Activated T-cell treated with anti-CD3 and anti-CD28 coated beads, Interleukin-2, amount 50 U/mL, for 24 hours (primary cell): Measurements from ENCODE around the gene TJP1.
"Not testable (repeated sequence)": the region's sequence is repeated elsewhere in the genome, so short reads cannot be mapped to it uniquely, and the experiment has no call there.

Source experiments
- DNase-seq: peaks from one replicate; pipeline ENCODE4 v3.0.0-alpha.2; 2020
- H3K27ac Mint-ChIP-seq: 2 replicates; pipeline ENCODE4 v1.8.0; 2020; ENCODE audit warnings: mild to moderate bottlenecking, mixed read lengths
- H3K27me3 Mint-ChIP-seq: 2 replicates; pipeline ENCODE4 v1.8.0; 2020; ENCODE audit warnings: mixed read lengths
- H3K36me3 Mint-ChIP-seq: 2 replicates; pipeline ENCODE4 v1.8.0; 2020; ENCODE audit warnings: low read depth, mixed read lengths
- H3K4me1 Mint-ChIP-seq: 2 replicates; pipeline ENCODE4 v1.8.0; 2020; ENCODE audit warnings: low read depth, mixed read lengths
- H3K4me3 Mint-ChIP-seq: 2 replicates; pipeline ENCODE4 v1.8.0; 2020; ENCODE audit warnings: mild to moderate bottlenecking, moderate library complexity, mixed read lengths
- H3K9me3 Mint-ChIP-seq: 2 replicates; pipeline ENCODE4 v1.8.0; 2020; ENCODE audit warnings: mixed read lengths

Gene TJP1

GRCh38 chr15:29674661-29675533 is 147.4 kb downstream of the TJP1 start:
- no peak for DNase-seq

GRCh38 chr15:29672923-29673809 is 149.1 kb downstream of the TJP1 start:
- no peak overlapping the region for H3K27ac Mint-ChIP-seq
- H3K4me3 Mint-ChIP-seq, result no peak overlapping the region
- peaks cover 56% of the 10 kb centered on the region for H3K27me3 Mint-ChIP-seq
- no peak for DNase-seq
- H3K36me3 Mint-ChIP-seq, result no peaks in the 10 kb centered on the region
- H3K4me1 Mint-ChIP-seq, result no peaks in the 10 kb centered on the region
- no peaks in the 10 kb centered on the region for H3K9me3 Mint-ChIP-seq

More at GRCh38 chr15:29674661-29675533, 147.4 kb downstream of the TJP1 start:
- Mint-ChIP-seq H3K4me1 (no peaks in the 10 kb centered on the region), H3K27me3 (peaks cover 56% of the 10 kb centered on the region), H3K36me3 (no peaks in the 10 kb centered on the region), H3K4me3 (no peak overlapping the region), H3K27ac (no peak overlapping the region), H3K9me3 (no peaks in the 10 kb centered on the region)

- H3K4me1 Mint-ChIP-seq, result no peaks in the 10 kb centered on the region
- peaks cover 54% of the 10 kb centered on the region for H3K27me3 Mint-ChIP-seq
- no peaks in the 10 kb centered on the region for H3K36me3 Mint-ChIP-seq
- H3K4me3 Mint-ChIP-seq, result no peak overlapping the region
- H3K9me3 Mint-ChIP-seq, result no peaks in the 10 kb centered on the region
- H3K27ac Mint-ChIP-seq, result no peak overlapping the region
- no peak for DNase-seq
These were observed 149.8 kb downstream of the TJP1 start for GRCh38 chr15:29672446-29672845.

GRCh38 chr15:29672046-29672445 is 150.2 kb downstream of the TJP1 start:
- not testable (repeated sequence) for H3K4me3 Mint-ChIP-seq, DNase-seq, H3K4me1 Mint-ChIP-seq, H3K27ac Mint-ChIP-seq, H3K9me3 Mint-ChIP-seq, H3K36me3 Mint-ChIP-seq
- H3K27me3 Mint-ChIP-seq, result peaks cover 50% of the 10 kb centered on the region

GRCh38 chr15:29670998-29671981 is 151.0 kb downstream of the TJP1 start:
- H3K27ac Mint-ChIP-seq, result no peak overlapping the region
- H3K27me3 Mint-ChIP-seq, result peaks cover 49% of the 10 kb centered on the region
- DNase-seq, result no peak
- H3K4me1 Mint-ChIP-seq, result no peaks in the 10 kb centered on the region
- no peaks in the 10 kb centered on the region for H3K9me3 Mint-ChIP-seq
- H3K4me3 Mint-ChIP-seq, result no peak overlapping the region
- H3K36me3 Mint-ChIP-seq, result no peaks in the 10 kb centered on the region

GRCh38 chr15:29670266-29670665 is 152.0 kb downstream of the TJP1 start:
- Mint-ChIP-seq H3K4me3 (no peak overlapping the region), H3K4me1 (no peaks in the 10 kb centered on the region), H3K36me3 (no peaks in the 10 kb centered on the region), H3K27ac (no peak overlapping the region), H3K27me3 (peaks cover 42% of the 10 kb centered on the region), H3K9me3 (no peaks in the 10 kb centered on the region)
- no peak for DNase-seq

- H3K36me3 Mint-ChIP-seq, result no peaks in the 10 kb centered on the region
- DNase-seq, result no peak
- no peak overlapping the region for H3K4me3 Mint-ChIP-seq
- H3K4me1 Mint-ChIP-seq, result no peaks in the 10 kb centered on the region
- H3K9me3 Mint-ChIP-seq, result no peaks in the 10 kb centered on the region
- H3K27me3 Mint-ChIP-seq, result peaks cover 42% of the 10 kb centered on the region
- H3K27ac Mint-ChIP-seq, result no peak overlapping the region
These were observed 152.4 kb downstream of the TJP1 start for GRCh38 chr15:29669823-29670222.

- no peaks in the 10 kb centered on the region for H3K4me1 Mint-ChIP-seq
- no peak for DNase-seq
- H3K27me3 Mint-ChIP-seq, result peaks cover 30% of the 10 kb centered on the region
- H3K27ac Mint-ChIP-seq, result no peak overlapping the region
- no peak overlapping the region for H3K4me3 Mint-ChIP-seq
- H3K36me3 Mint-ChIP-seq, result no peaks in the 10 kb centered on the region
- no peaks in the 10 kb centered on the region for H3K9me3 Mint-ChIP-seq
These were observed 154.1 kb downstream of the TJP1 start for GRCh38 chr15:29668120-29668602.

- Mint-ChIP-seq H3K27me3 (peaks cover 22% of the 10 kb centered on the region), H3K4me3 (no peak overlapping the region), H3K36me3 (no peaks in the 10 kb centered on the region), H3K27ac (no peak overlapping the region), H3K4me1 (no peaks in the 10 kb centered on the region), H3K9me3 (no peaks in the 10 kb centered on the region)
- no peak for DNase-seq
These were observed 156.0 kb downstream of the TJP1 start for GRCh38 chr15:29666241-29666640.

- Mint-ChIP-seq H3K27me3 (peaks cover 19% of the 10 kb centered on the region), H3K4me1 (no peaks in the 10 kb centered on the region), H3K27ac (no peak overlapping the region), H3K36me3 (no peaks in the 10 kb centered on the region), H3K9me3 (no peaks in the 10 kb centered on the region), H3K4me3 (no peak overlapping the region)
- no peak for DNase-seq
These were observed 156.7 kb downstream of the TJP1 start for GRCh38 chr15:29665444-29666003.

GRCh38 chr15:29664406-29664805 is 157.9 kb downstream of the TJP1 start:
- Mint-ChIP-seq H3K27me3 (peaks cover 19% of the 10 kb centered on the region), H3K9me3 (no peaks in the 10 kb centered on the region), H3K27ac (no peak overlapping the region), H3K36me3 (no peaks in the 10 kb centered on the region), H3K4me3 (no peak overlapping the region), H3K4me1 (no peaks in the 10 kb centered on the region)
- no peak for DNase-seq

GRCh38 chr15:29657476-29657817 is 164.8 kb downstream of the TJP1 start:
- not testable (repeated sequence) for H3K27me3 Mint-ChIP-seq, H3K4me1 Mint-ChIP-seq, H3K27ac Mint-ChIP-seq, DNase-seq, H3K36me3 Mint-ChIP-seq, H3K4me3 Mint-ChIP-seq, H3K9me3 Mint-ChIP-seq

- H3K27ac Mint-ChIP-seq, result no peak overlapping the region
- peaks cover 10% of the 10 kb centered on the region for H3K9me3 Mint-ChIP-seq
- no peaks in the 10 kb centered on the region for H3K4me1 Mint-ChIP-seq
- no peaks in the 10 kb centered on the region for H3K36me3 Mint-ChIP-seq
- DNase-seq, result no peak
- no peaks in the 10 kb centered on the region for H3K27me3 Mint-ChIP-seq
- no peak overlapping the region for H3K4me3 Mint-ChIP-seq
These were observed 165.4 kb downstream of the TJP1 start for GRCh38 chr15:29656636-29657475.
